ENCODE measurements around the gene GAS2. TPM values are rescaled to one million over a fixed set of nuclear protein-coding genes. Genes with fewer than 3 reads are reported as not detected.

GAS2 gene
- total and polyA plus RNA-seq, 9 of the 15 experiments (the other 6 are each of a cell fraction or from before 2014, with no cell fraction given), result 0.77 to 1.9 (median 1.1) TPM

- no peak for TF ChIP-seq MGA (IDR thresholded peaks at IDR 0.05)
- no peak for TF ChIP-seq NCOA6 (IDR thresholded peaks at IDR 0.05)
- TF ChIP-seq ZNF766 (CRISPR knock-in tag; conservative IDR thresholded peaks at IDR 0.05), result no peak
- TF ChIP-seq SRSF7 (optimal IDR thresholded peaks at IDR 0.05; ENCODE audit: low read depth, low read length), result no peak
- no peak for TF ChIP-seq MAFK (IDR thresholded peaks at IDR 0.05; ENCODE audit: low read length)
- no peak for TF ChIP-seq SP2 (IDR thresholded peaks at IDR 0.05; ENCODE audit: extremely low read depth, low read depth, low read length, poor library complexity, severe bottlenecking)
- TF ChIP-seq ZNF589 (CRISPR knock-in tag; IDR thresholded peaks at IDR 0.05; ENCODE audit: low read depth), result no peak
- no peak for TF ChIP-seq ZNF224 (CRISPR knock-in tag; IDR thresholded peaks at IDR 0.05)
- no peak for TF ChIP-seq RBM39 (optimal IDR thresholded peaks at IDR 0.05; ENCODE audit: low read depth, low read length)
- no peak for TF ChIP-seq NFIC (IDR thresholded peaks at IDR 0.05)
- no peak for TF ChIP-seq CEBPZ (IDR thresholded peaks at IDR 0.05; ENCODE audit: borderline replicate concordance, low read depth, low read length)
- TF ChIP-seq CREBBP (IDR thresholded peaks at IDR 0.05; ENCODE audit: low read depth, low read length), result no peak
- no peak for TF ChIP-seq WHSC1 (IDR thresholded peaks at IDR 0.05; ENCODE audit: low read length)
- no peak for TF ChIP-seq SETDB1 (IDR thresholded peaks at IDR 0.05; ENCODE audit: low read length)
- no peak for TF ChIP-seq TRIM28 (IDR thresholded peaks at IDR 0.05)
Observed at GRCh38 chr11:22688914-22689313, 22.5 kb downstream of the GAS2 start (continued).

Data from K562 (cell line).